GM12878 (cell line): ENCODE data around the gene COL1A1. TPM values are rescaled to one million over a fixed set of nuclear protein-coding genes. Genes with fewer than 3 reads are reported as not detected.

Source experiments
- ATAC-seq: fragments of 200-7000 bp; cut with Tn5 transposase; 3 replicates; pipeline ENCODE4 v1.9.1; 2020; ENCODE audit warnings: mild to moderate bottlenecking, moderate library complexity
- BruUV-seq: library from RNA; stranded (reverse); fragments of 400-500 nt; replicated peaks from 2 replicates; lab custom pipeline; 2021; lab: Mats Ljungman, UMichigan
- CTCF ChIA-PET: fragments of 300-600 bp; sonication (Branson Sonifier 250); formaldehyde crosslinking; extraction: SDS; loops from one replicate; lab custom pipeline; 2021; ENCODE audit warnings: inconsistent platforms; lab: Yijun Ruan, JAX
- POLR2A ChIA-PET: fragments of 350-600 bp; formaldehyde crosslinking; extraction: SDS; loops from one replicate; lab custom pipeline; 2021; ENCODE audit warnings: inconsistent platforms; lab: Charles Lee
- RAD21 ChIA-PET: fragments of 300-600 bp; sonication (Branson Sonifier 250); formaldehyde crosslinking; loops from one replicate; lab custom pipeline; 2023; ENCODE audit warnings: antibody characterized with exemption; ENCODE audit not compliant: unreplicated experiment; lab: Charles Lee
- SMC1A ChIA-PET: fragments of 300-600 bp; sonication (Branson Sonifier 250); formaldehyde crosslinking; loops from one replicate; lab custom pipeline; 2023; ENCODE audit not compliant: unreplicated experiment, uncharacterized antibody; lab: Charles Lee
- DNase-seq: peaks from one replicate; pipeline ENCODE4 v3.0.0-alpha.2; 2011; ENCODE audit warnings: low read depth, low spot score
- FAIRE-seq: peaks from 3 replicates; lab custom pipeline; 2011; peaks lifted over from hg19 to GRCh38; lab: Jason Lieb, UNC
- H2AFZ ChIP-seq: 2 replicates; pipeline ENCODE4 v1.6.0; 2011; ENCODE audit warnings: low read depth, low read length, control low read depth; ENCODE audit not compliant: control insufficient read depth
- H3K27ac ChIP-seq: 2 replicates; pipeline ENCODE4 v1.5.1; 2011; ENCODE audit warnings: control low read depth; ENCODE audit not compliant: control insufficient read depth, insufficient read depth
- H3K27me3 ChIP-seq, 2 experiments: replicated peaks in 1 of 2; 2 replicates each; pipeline versions ENCODE4 v1.6.0 to v1.6.1; 2011; ENCODE audit warnings: low read length in 1 of 2; ENCODE audit not compliant: control insufficient read depth in 2 of 2, insufficient read depth in 2 of 2
- H3K36me3 ChIP-seq, 2 experiments: 2 replicates each; pipeline ENCODE4 v1.5.1; 2011; ENCODE audit warnings: low read length in 1 of 2; ENCODE audit not compliant: control insufficient read depth in 2 of 2, insufficient read depth in 2 of 2
- H3K4me1 ChIP-seq: 2 replicates; pipeline ENCODE4 v1.6.1; 2011; ENCODE audit warnings: mild to moderate bottlenecking, low read length, moderate library complexity, mixed read lengths; ENCODE audit not compliant: control insufficient read depth, insufficient read depth
- H3K4me2 ChIP-seq: 2 replicates; pipeline ENCODE4 v1.6.0; 2011; ENCODE audit warnings: control low read depth; ENCODE audit not compliant: control insufficient read depth, insufficient read depth
- H3K4me3 ChIP-seq: fragments of 200-600 bp; sonication (generic); 2 replicates; pipeline ENCODE4 v1.5.1; 2016
- H3K79me2 ChIP-seq: 2 replicates; pipeline ENCODE4 v1.6.0; 2011; ENCODE audit warnings: low read length; ENCODE audit not compliant: control insufficient read depth, insufficient read depth
- H3K9ac ChIP-seq: 2 replicates; pipeline ENCODE4 v1.8.0; 2011; ENCODE audit warnings: low read length, control low read depth, mixed read lengths; ENCODE audit not compliant: control insufficient read depth, insufficient read depth
- H3K9me3 ChIP-seq: replicated peaks from 3 replicates; pipeline ENCODE4 v1.5.1; 2011; ENCODE audit warnings: mild to moderate bottlenecking, low read length; ENCODE audit not compliant: control insufficient read depth, insufficient read depth
- H4K20me1 ChIP-seq: 2 replicates; pipeline ENCODE4 v1.6.0; 2011; ENCODE audit not compliant: control insufficient read depth, insufficient read depth
- BHLHE40 ChIP-seq, 2 experiments: fragments of 450-650 bp in 1 of 2; IDR thresholded peaks; 2 replicates each; pipeline ENCODE4 v1.6.1; 2011 to 2017; ENCODE audit warnings: low read depth in 2 of 2, borderline replicate concordance in 1 of 2, improper control_type of control experiment in 1 of 2, low read length in 1 of 2, mild to moderate bottlenecking in 1 of 2
- BMI1 ChIP-seq: fragments of 450-650 bp; IDR thresholded peaks from 2 replicates; pipeline ENCODE4 v1.6.1; 2016; ENCODE audit warnings: mild to moderate bottlenecking, moderate library complexity, borderline replicate concordance
- CHD2 ChIP-seq: IDR thresholded peaks from 2 replicates; pipeline ENCODE4 v1.6.1; 2011; ENCODE audit warnings: low read depth, low read length, improper control_type of control experiment, borderline replicate concordance
- CTCF ChIP-seq, 3 experiments: IDR thresholded peaks in 2 of 3; conservative IDR thresholded peaks in 1 of 3; 2 replicates each; pipeline ENCODE4 v1.5.1; 2011; ENCODE audit warnings: low read depth in 3 of 3, low read length in 3 of 3, mild to moderate bottlenecking in 3 of 3, control low read depth in 2 of 3, moderate library complexity in 2 of 3, inconsistent platforms in 1 of 3, mixed read lengths in 1 of 3; ENCODE audit not compliant: control insufficient read depth in 2 of 3, insufficient read depth in 1 of 3; ENCODE audit errors: extremely low read depth in 1 of 3
- IKZF2 ChIP-seq, 2 experiments: fragments of 450-650 bp; IDR thresholded peaks; 2 replicates each; pipeline ENCODE4 v1.6.1; 2017; ENCODE audit warnings: mild to moderate bottlenecking in 2 of 2, moderate library complexity in 2 of 2
- IRF5 ChIP-seq: fragments of 450-650 bp; IDR thresholded peaks from 2 replicates; pipeline ENCODE4 v1.6.1; 2017; ENCODE audit warnings: borderline replicate concordance
- KLF5 ChIP-seq: fragments of 450-650 bp; IDR thresholded peaks from 2 replicates; pipeline ENCODE4 v1.6.1; 2014; ENCODE audit warnings: mild to moderate bottlenecking; ENCODE audit not compliant: partially characterized antibody
- WGBS: methylation state at CpG from one replicate; pipeline ENCODE4 v1.1.6; 2016; ENCODE audit warnings: low lambda C conversion rate; ENCODE audit not compliant: insufficient replicate concordance, insufficient coverage; ENCODE audit errors: missing lambda C conversion rate; 5-methylcytosine and 5-hydroxymethylcytosine counted together
- in situ Hi-C: fragments of 300-500 bp; cut with MboI; formaldehyde crosslinking; loops from 9 replicates; pipeline ENCODE4 v1.14.3; 2018; ENCODE audit warnings: mixed read lengths
- intact Hi-C: fragments of 100-400 bp; cut with micrococcal nuclease; formaldehyde crosslinking; loops from one replicate; pipeline ENCODE4 v1.14.2; 2022; ENCODE audit not compliant: unreplicated experiment
- polyA plus RNA-seq, 11 experiments: library from polyadenylated mRNA; depleted of rRNA in 4 of 11; unstranded in 6 of 11; stranded (reverse) in 5 of 11; fragments of >200 nt; fragmentation: Nextera tagmentation in 4 of 11; fragmentation: Illumina TruSeq in 1 of 11; extraction: Ambion mirVana in 4 of 11; extraction: Trizol in 1 of 11; gene quantifications; 1 replicate in 1 of 11; 2 replicates in 10 of 11; pipeline versions ENCODE4 v1.2.1 to v1.2.3, GENCODE V29; 2011 to 2016; ENCODE audit warnings: inconsistent platforms in 2 of 11, missing spikeins in 2 of 11, low read depth in 1 of 11
- total RNA-seq, 4 experiments: library from RNA; depleted of rRNA in 3 of 4; stranded (reverse); fragments of >200 nt in 3 of 4; fragmentation: Illumina TruSeq in 1 of 4; extraction: Trizol in 1 of 4; gene quantifications; 2 replicates each; pipeline versions ENCODE4 v1.2.1 to v1.2.3, GENCODE V29; 2013 to 2021

Gene COL1A1
- total and polyA plus RNA-seq, 10 of the 15 experiments (the other 5 are each of a cell fraction or from before 2014, with no cell fraction given), result 0.18 to 7.7 (median 2.3) TPM

DNA sequence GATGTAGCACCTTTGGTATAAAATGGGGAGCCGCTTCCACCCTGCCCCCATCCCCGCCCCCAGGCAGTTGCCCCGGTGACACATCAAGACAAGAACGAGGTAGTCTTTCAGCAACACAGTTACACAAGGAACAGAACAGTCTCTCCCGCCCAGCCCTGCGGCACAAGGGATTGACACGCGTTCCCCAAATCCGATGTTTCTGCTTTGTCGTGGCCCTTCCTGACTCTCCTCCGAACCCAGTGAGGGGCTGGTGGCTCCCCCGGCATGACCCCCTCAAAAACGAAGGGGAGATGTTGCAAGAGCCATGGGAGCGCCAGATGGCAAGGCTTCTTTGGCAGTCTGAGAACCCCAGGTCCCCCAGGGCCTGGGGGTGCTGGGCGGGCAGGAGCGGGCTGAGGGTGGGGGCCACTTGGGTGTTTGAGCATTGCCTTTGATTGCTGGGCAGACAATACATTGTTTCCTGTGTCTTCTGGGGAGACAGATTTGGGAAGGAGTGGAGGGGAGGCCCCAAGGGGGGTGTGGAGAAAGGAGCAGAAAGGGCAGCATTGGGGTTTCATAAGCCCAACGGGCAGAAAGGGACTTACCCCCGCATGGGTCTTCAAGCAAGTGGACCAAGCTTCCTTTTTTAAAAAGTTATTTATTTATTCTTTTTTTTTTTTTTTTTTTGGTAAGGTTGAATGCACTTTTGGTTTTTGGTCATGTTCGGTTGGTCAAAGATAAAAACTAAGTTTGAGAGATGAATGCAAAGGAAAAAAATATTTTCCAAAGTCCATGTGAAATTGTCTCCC is 16.6 kb downstream of the COL1A1 start (continued):
- TF ChIP-seq IRF5, result no peak
- TF ChIP-seq IKZF2 (IDR thresholded peaks at IDR 0.05), result peak in 1 of 2 experiments; percentile 29; a peak in 1 of 4 replicates
- no peak for TF ChIP-seq BHLHE40 (IDR thresholded peaks at IDR 0.05; ENCODE audit: borderline replicate concordance in 1 of 2, low read depth in 2 of 2, low read length in 1 of 2)

DNA sequence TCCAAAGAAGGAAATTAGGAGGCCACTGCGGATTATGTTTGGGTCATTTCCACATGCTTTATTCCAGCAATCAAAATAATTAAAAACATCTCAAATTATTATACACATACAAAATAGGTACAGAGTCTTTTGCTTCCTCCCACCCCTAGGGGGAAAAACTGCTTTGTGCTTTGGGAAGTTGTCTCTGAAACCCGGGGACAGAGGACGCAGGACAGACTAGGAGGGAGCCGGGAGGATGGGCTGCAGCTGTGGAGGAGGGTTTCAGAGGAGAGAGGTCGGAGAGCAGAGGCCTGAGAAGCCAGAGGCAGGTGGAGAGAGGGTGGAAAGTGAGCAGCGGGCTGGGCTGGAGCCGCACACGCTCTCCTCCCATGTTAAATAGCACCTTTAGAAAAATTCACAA is 17.4 kb downstream of the COL1A1 start:
- Histone ChIP-seq H3K27me3 (no peaks in the 10 kb centered on the region), H3K79me2 (no peaks in the 10 kb centered on the region), H4K20me1 (no peaks in the 10 kb centered on the region), H3K36me3 (peaks cover 0 to 6% of the 10 kb centered on the region in 2 experiments; a peak in 2 of 4 replicates), H3K4me1 (peaks cover 23% of the 10 kb centered on the region), H3K9ac (no peak overlapping the region), H3K9me3 (no peaks in the 10 kb centered on the region), H2AFZ (no peak overlapping the region), H3K4me3 (peak overlapping the region; percentile 33; the same call in 1 of the 2 replicates), H3K4me2 (peak overlapping the region; percentile 94), H3K27ac (no peak overlapping the region)
- ChIA-PET CTCF (no interaction called here), POLR2A (no interaction called here), SMC1A (no interaction called here), RAD21 (interaction anchor here (2.2 kb wide), 1 partner anchor 14 kb away, joined by 7 read pairs; no protein-coding TSS in a partner anchor)
- no TSS peak for BruUV-seq
- peak; percentile 56 for ATAC-seq
- in situ Hi-C loops, result no loop called here
- 13% methylated on average over 5 of the region's 8 CpGs for WGBS
- 0 out of 2 replicates have a peak, but pooled peaks have one; percentile 16 for TF ChIP-seq CHD2
- no peak for TF ChIP-seq KLF5
- TF ChIP-seq CTCF (IDR thresholded peaks at IDR 0.05 in 2 of 3, conservative IDR thresholded peaks at IDR 0.05 in 1 of 3; ENCODE audit: control insufficient read depth in 2 of 3, extremely low read depth in 1 of 3, insufficient read depth in 1 of 3, low read depth in 3 of 3, low read length in 3 of 3), result 0 out of 6 replicates have a peak, but pooled peaks of 1 of the 3 experiments have one; percentile 11
- TF ChIP-seq BMI1, result 0 out of 2 replicates have a peak, but pooled peaks have one; percentile 5
- intact Hi-C loops, result no loop called here
- no peak for DNase-seq
- FAIRE-seq, result no peak
